ENCODE measurements around the gene SMAD6. TPM values are rescaled to one million over a fixed set of nuclear protein-coding genes. Genes with fewer than 3 reads are reported as not detected.

The SMAD6 gene
- total RNA-seq, 4 donors from 2014 or later = 9.2 to 68.8 (median 12.4) TPM

DNA sequence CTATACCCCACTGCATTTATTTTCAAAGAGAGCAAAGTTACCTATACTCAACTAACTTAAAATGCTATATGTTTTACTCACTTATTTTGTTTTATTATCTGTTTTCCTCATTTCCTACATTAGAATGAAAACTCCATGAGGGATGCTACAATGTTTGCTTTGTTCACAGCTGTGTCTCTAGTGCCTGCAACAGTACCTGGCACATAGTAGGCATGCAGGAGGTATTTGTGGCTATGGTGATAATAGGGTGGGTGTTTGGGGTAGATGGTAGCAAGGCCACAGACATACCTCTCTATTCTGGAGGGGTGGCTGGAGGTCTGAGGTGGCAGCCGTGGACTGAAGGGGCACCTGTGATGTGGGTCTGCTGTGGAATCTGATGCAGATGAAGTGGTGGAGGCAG is 24.7 kb upstream of the SMAD6 start:
- no peak for TF ChIP-seq CTCF (IDR thresholded peaks at IDR 0.05; ENCODE audit: low read depth)

GRCh38 chr15:66679061-66679656 is 22.9 kb upstream of the SMAD6 start:
- TF ChIP-seq CTCF (IDR thresholded peaks at IDR 0.05; ENCODE audit: low read depth) = no peak

GRCh38 chr15:66679657-66680108 is 22.4 kb upstream of the SMAD6 start:
- no peak for TF ChIP-seq CTCF (IDR thresholded peaks at IDR 0.05; ENCODE audit: low read depth)

- no peak for TF ChIP-seq CTCF (IDR thresholded peaks at IDR 0.05; ENCODE audit: low read depth)
These were observed 21.5 kb upstream of the SMAD6 start for GRCh38 chr15:66680502-66680901.

- no peak for TF ChIP-seq CTCF (IDR thresholded peaks at IDR 0.05; ENCODE audit: low read depth)
These were observed 20.6 kb upstream of the SMAD6 start for GRCh38 chr15:66681395-66681794.

DNA sequence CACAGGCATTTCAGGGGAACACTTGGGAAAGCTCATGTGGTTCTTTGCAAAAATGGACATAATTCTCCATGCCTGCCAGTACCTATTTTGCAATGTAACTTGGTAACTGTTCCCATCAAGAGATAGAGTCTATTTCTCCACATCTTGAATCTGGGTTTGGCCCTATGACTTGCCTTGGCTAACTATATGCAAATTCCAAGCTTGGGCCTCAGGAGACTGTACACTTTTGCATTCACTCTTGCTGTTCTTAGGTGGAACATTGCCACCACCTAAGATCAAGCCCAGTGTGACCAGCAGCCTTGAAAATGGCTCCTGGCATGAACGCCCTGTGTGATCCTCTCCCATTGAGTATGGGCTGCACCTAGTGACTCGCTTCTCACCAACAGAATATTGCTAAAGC is 19.8 kb upstream of the SMAD6 start:
- TF ChIP-seq CTCF (IDR thresholded peaks at IDR 0.05; ENCODE audit: low read depth) = no peak

DNA sequence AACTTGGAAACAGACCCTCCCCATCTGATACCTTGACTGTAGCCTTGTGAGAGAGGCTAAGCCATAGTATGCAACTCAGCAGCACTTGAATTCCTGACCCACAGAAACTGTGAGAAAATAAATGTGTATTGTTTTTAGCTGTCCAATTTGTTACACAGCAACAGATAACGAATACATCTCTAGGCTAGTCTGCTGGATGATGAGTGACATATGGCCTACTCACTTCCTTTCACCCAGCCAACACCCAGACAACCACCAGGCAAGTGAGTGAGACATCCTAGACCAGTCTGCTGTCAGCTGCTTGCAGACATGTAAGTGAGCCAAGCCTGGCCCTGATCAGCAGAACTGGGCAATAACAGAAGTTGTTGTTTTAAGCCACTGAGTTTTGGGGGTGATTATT is 19.2 kb upstream of the SMAD6 start:
- no peak for TF ChIP-seq CTCF (IDR thresholded peaks at IDR 0.05; ENCODE audit: low read depth)
